Ovary (tissue), 3 donors: Measurements from ENCODE around the gene NEMP1.

Experiments
- EP300 ChIP-seq: sonication (generic); formaldehyde crosslinking; IDR thresholded peaks from one replicate; pipeline ENCODE4 v1.6.1; 2017; ENCODE audit warnings: antibody characterized with exemption
- POLR2A ChIP-seq: fragments of 450-650 bp; IDR thresholded peaks from one replicate; pipeline ENCODE4 v1.6.1; 2017; ENCODE audit warnings: antibody characterized with exemption, mild to moderate bottlenecking, moderate library complexity
- TF ChIP-seq, protein P1 (sequence below), 3 donors: fragments of 450-650 bp in 2 of 3; fragments of 200-600 bp in 1 of 3; IDR thresholded peaks; one replicate each; pipeline versions ENCODE4 v1.5.1 to v1.8.0; 2016 to 2022; ENCODE audit warnings: antibody characterized with exemption in 3 of 3, mild to moderate bottlenecking in 1 of 3
- donor health status: DM: no; HTN: no; CAD: no.

DNA sequence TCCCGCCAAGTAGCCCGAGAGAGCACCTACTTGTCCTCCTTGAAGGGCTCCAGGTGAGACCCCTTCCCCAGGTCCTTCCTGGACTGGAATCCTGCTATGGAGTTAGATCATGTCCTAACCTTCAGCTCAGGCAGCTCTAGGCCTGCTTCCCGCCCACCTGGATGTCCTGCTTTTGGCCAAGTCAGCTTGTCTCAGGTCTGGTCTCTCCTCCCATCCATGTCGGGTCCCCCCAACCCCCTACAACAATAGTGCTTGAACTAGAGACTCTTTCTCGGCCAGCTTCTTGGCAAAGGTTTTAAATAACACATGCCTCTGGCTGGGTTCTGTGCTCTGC, 13.9 kb upstream of the NEMP1 start:
- TF ChIP-seq, protein P1, sequence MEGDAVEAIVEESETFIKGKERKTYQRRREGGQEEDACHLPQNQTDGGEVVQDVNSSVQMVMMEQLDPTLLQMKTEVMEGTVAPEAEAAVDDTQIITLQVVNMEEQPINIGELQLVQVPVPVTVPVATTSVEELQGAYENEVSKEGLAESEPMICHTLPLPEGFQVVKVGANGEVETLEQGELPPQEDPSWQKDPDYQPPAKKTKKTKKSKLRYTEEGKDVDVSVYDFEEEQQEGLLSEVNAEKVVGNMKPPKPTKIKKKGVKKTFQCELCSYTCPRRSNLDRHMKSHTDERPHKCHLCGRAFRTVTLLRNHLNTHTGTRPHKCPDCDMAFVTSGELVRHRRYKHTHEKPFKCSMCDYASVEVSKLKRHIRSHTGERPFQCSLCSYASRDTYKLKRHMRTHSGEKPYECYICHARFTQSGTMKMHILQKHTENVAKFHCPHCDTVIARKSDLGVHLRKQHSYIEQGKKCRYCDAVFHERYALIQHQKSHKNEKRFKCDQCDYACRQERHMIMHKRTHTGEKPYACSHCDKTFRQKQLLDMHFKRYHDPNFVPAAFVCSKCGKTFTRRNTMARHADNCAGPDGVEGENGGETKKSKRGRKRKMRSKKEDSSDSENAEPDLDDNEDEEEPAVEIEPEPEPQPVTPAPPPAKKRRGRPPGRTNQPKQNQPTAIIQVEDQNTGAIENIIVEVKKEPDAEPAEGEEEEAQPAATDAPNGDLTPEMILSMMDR (IDR thresholded peaks at IDR 0.05), result no peak
- no peak for TF ChIP-seq EP300
- no peak for TF ChIP-seq POLR2A
